Measurements from ENCODE around the gene WBP2.

GRCh38 chr17:75849279-75849646 lies 5.9 kb downstream of the WBP2 start:
- no peak for TF ChIP-seq CTCF (optimal IDR thresholded peaks at IDR 0.05 in 1 of 3, IDR thresholded peaks at IDR 0.05 in 1 of 3, conservative IDR thresholded peaks at IDR 0.05 in 1 of 3; ENCODE audit: extremely low read depth in 1 of 3, insufficient read depth in 2 of 3, low read length in 3 of 3)
- TF ChIP-seq EZH2 (IDR thresholded peaks at IDR 0.05; ENCODE audit: low read length) = no peak

Data from keratinocyte (primary cell).